Measurements from ENCODE around the gene UFD1.

Gene UFD1

GRCh38 chr22:19464975-19465374, 14.0 kb downstream of the UFD1 start:
- no peak for TF ChIP-seq TAF1 (IDR thresholded peaks at IDR 0.05; ENCODE audit: borderline replicate concordance, insufficient read depth, low read length)
- TF ChIP-seq FOXP2 (optimal IDR thresholded peaks at IDR 0.05; ENCODE audit: borderline replicate concordance, extremely low read depth, extremely low read length, insufficient read depth): no peak
- no peak for TF ChIP-seq SIN3A (IDR thresholded peaks at IDR 0.05; ENCODE audit: borderline replicate concordance, insufficient read depth, low read length)
- no peak for TF ChIP-seq POLR2AphosphoS5 (IDR thresholded peaks at IDR 0.05; ENCODE audit: low read depth, low read length)
- TF ChIP-seq, protein P1, sequence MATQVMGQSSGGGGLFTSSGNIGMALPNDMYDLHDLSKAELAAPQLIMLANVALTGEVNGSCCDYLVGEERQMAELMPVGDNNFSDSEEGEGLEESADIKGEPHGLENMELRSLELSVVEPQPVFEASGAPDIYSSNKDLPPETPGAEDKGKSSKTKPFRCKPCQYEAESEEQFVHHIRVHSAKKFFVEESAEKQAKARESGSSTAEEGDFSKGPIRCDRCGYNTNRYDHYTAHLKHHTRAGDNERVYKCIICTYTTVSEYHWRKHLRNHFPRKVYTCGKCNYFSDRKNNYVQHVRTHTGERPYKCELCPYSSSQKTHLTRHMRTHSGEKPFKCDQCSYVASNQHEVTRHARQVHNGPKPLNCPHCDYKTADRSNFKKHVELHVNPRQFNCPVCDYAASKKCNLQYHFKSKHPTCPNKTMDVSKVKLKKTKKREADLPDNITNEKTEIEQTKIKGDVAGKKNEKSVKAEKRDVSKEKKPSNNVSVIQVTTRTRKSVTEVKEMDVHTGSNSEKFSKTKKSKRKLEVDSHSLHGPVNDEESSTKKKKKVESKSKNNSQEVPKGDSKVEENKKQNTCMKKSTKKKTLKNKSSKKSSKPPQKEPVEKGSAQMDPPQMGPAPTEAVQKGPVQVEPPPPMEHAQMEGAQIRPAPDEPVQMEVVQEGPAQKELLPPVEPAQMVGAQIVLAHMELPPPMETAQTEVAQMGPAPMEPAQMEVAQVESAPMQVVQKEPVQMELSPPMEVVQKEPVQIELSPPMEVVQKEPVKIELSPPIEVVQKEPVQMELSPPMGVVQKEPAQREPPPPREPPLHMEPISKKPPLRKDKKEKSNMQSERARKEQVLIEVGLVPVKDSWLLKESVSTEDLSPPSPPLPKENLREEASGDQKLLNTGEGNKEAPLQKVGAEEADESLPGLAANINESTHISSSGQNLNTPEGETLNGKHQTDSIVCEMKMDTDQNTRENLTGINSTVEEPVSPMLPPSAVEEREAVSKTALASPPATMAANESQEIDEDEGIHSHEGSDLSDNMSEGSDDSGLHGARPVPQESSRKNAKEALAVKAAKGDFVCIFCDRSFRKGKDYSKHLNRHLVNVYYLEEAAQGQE (IDR thresholded peaks at IDR 0.05; ENCODE audit: insufficient read depth in 1 of 2, low read depth in 2 of 2, low read length in 2 of 2): no peak

DNA sequence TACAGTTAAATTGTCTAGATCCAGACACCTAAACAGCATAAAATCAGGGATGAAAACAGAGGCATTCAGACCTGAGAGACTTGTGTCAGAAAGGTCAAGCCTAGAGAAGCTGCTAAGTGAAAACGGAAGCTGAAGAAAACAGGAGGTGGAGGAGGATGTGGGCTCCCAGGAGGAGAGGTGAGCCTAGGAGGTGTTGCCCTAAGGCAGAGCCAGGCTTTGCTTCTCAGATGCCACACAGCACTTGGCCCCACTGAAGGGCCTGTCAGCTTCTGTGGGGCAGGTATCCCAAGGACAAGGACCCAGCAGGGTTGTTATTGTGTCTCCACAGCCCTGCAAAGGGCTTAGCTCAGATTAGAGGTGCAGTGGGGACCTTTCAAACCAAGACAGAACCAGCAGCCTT, 14.4 kb downstream of the UFD1 start:
- TF ChIP-seq POLR2AphosphoS5 (IDR thresholded peaks at IDR 0.05; ENCODE audit: low read depth, low read length) (no peak), TAF1 (IDR thresholded peaks at IDR 0.05; ENCODE audit: borderline replicate concordance, insufficient read depth, low read length) (no peak), FOXP2 (optimal IDR thresholded peaks at IDR 0.05; ENCODE audit: borderline replicate concordance, extremely low read depth, extremely low read length, insufficient read depth) (no peak), SIN3A (IDR thresholded peaks at IDR 0.05; ENCODE audit: borderline replicate concordance, insufficient read depth, low read length) (no peak)
- TF ChIP-seq, protein P1 (IDR thresholded peaks at IDR 0.05; ENCODE audit: insufficient read depth in 1 of 2, low read depth in 2 of 2, low read length in 2 of 2): no peak

- TF ChIP-seq, protein P1 (IDR thresholded peaks at IDR 0.05; ENCODE audit: insufficient read depth in 1 of 2, low read depth in 2 of 2, low read length in 2 of 2): no peak
- TF ChIP-seq FOXP2 (optimal IDR thresholded peaks at IDR 0.05; ENCODE audit: borderline replicate concordance, extremely low read depth, extremely low read length, insufficient read depth) (no peak), TAF1 (IDR thresholded peaks at IDR 0.05; ENCODE audit: borderline replicate concordance, insufficient read depth, low read length) (no peak), POLR2AphosphoS5 (IDR thresholded peaks at IDR 0.05; ENCODE audit: low read depth, low read length) (no peak), SIN3A (IDR thresholded peaks at IDR 0.05; ENCODE audit: borderline replicate concordance, insufficient read depth, low read length) (no peak)
Measured at GRCh38 chr22:19463491-19464469, 15.2 kb downstream of the UFD1 start.

GRCh38 chr22:19463008-19463407, 16.0 kb downstream of the UFD1 start:
- no peak for TF ChIP-seq FOXP2 (optimal IDR thresholded peaks at IDR 0.05; ENCODE audit: borderline replicate concordance, extremely low read depth, extremely low read length, insufficient read depth)
- no peak for TF ChIP-seq TAF1 (IDR thresholded peaks at IDR 0.05; ENCODE audit: borderline replicate concordance, insufficient read depth, low read length)
- TF ChIP-seq, protein P1 (IDR thresholded peaks at IDR 0.05; ENCODE audit: insufficient read depth in 1 of 2, low read depth in 2 of 2, low read length in 2 of 2): no peak
- no peak for TF ChIP-seq POLR2AphosphoS5 (IDR thresholded peaks at IDR 0.05; ENCODE audit: low read depth, low read length)
- no peak for TF ChIP-seq SIN3A (IDR thresholded peaks at IDR 0.05; ENCODE audit: borderline replicate concordance, insufficient read depth, low read length)
